Activated CD4-positive, alpha-beta T cell treated with anti-CD3 and anti-CD28 coated beads for 36 hours (primary cell): ENCODE data around the gene SDC4. TPM values are rescaled to one million over a fixed set of nuclear protein-coding genes. Genes with fewer than 3 reads are reported as not detected.

Source experiments
- ATAC-seq: fragments of 200-7000 bp; cut with Tn5 transposase; one replicate; pipeline ENCODE4 v1.10.0; 2021; ENCODE audit warnings: mild to moderate bottlenecking, moderate library complexity
- CTCF ChIA-PET: fragments of 350-600 bp; sonication (Branson Sonifier 250); formaldehyde crosslinking; loops from one replicate; lab custom pipeline; 2021; ENCODE audit warnings: antibody characterized with exemption; lab: Charles Lee
- POLR2A ChIA-PET: fragments of 350-600 bp; sonication (Branson Sonifier 250); formaldehyde crosslinking; loops from one replicate; lab custom pipeline; 2021; ENCODE audit warnings: antibody characterized with exemption, inconsistent platforms; lab: Charles Lee
- DNase-seq: peaks from one replicate; pipeline ENCODE4 v3.0.0-alpha.2; 2020
- H3K27ac Mint-ChIP-seq: one replicate; pipeline ENCODE4 v1.8.0; 2021; ENCODE audit warnings: mixed read lengths
- H3K27me3 Mint-ChIP-seq: one replicate; pipeline ENCODE4 v1.8.0; 2021; ENCODE audit warnings: mixed read lengths
- H3K36me3 Mint-ChIP-seq: one replicate; pipeline ENCODE4 v1.8.0; 2021; ENCODE audit warnings: low read depth, mixed read lengths
- H3K4me1 Mint-ChIP-seq: one replicate; pipeline ENCODE4 v1.8.0; 2021; ENCODE audit warnings: mixed read lengths
- H3K4me3 Mint-ChIP-seq: one replicate; pipeline ENCODE4 v1.8.0; 2021; ENCODE audit warnings: mild to moderate bottlenecking, moderate library complexity, mixed read lengths
- H3K9me3 Mint-ChIP-seq: one replicate; pipeline ENCODE4 v1.8.0; 2021; ENCODE audit warnings: low read depth, mixed read lengths
- intact Hi-C, 2 experiments: fragments of 100-400 bp; cut with DNase I in 1 of 2; cut with micrococcal nuclease in 1 of 2; formaldehyde crosslinking; loops; one replicate each; pipeline versions ENCODE4 v1.14.2 to v1.15.1; 2022 to 2024; cut with DNase I, micrococcal nuclease
- total RNA-seq, 2 experiments: library from RNA; stranded (reverse); gene quantifications; one replicate each; pipeline ENCODE4 v1.2.3, GENCODE V29; 2021

The SDC4 gene
- total RNA-seq, 2 experiments from 2014 or later: 24.0 to 31.0 TPM

DNA sequence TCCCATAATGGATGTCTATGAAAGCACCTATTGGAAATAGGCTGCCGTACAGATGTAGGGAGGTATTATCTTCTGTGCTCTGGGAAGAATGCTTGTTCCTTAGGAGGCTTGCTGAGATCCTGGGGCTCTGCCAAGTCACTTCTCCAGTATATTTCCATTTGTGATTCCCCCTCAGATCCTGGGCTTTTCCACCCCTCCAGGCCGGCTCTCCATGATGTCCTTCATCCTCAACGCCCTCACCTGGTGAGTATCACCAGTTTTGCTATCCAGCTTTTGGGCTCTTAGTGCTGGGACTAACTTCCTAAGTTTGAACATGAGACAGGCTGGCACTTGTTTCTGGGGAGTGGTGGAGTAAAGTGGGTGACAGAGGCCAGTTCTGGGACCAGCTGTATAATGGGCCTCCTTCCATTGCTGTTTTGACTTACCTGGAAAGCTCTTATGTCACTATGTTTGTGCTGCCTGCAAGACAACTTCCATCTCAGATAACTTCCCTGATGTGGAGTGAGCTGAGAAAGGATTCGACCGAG lies 17.3 kb upstream of the SDC4 start:
- intact Hi-C loops: no loop called here
- H3K27ac Mint-ChIP-seq: peak overlapping the region; percentile 51
- H3K4me3 Mint-ChIP-seq: no peak overlapping the region
- H3K27me3 Mint-ChIP-seq: no peaks in the 10 kb centered on the region
- DNase-seq (no peak), ATAC-seq (no peak)
- peaks cover 50% of the 10 kb centered on the region for H3K4me1 Mint-ChIP-seq
- CTCF ChIA-PET: interaction anchor here (0.7 to 2.3 kb wide), 6 partner anchors 8 to 94 kb away, joined by 3 to 15 read pairs (median 3); no protein-coding TSS in a partner anchor
- peaks cover 25% of the 10 kb centered on the region for H3K36me3 Mint-ChIP-seq
- H3K9me3 Mint-ChIP-seq: no peaks in the 10 kb centered on the region
- POLR2A ChIA-PET: interaction anchor here (0.8 kb wide), 1 partner anchor 8 kb away, joined by 4 read pairs; no protein-coding TSS in a partner anchor

DNA sequence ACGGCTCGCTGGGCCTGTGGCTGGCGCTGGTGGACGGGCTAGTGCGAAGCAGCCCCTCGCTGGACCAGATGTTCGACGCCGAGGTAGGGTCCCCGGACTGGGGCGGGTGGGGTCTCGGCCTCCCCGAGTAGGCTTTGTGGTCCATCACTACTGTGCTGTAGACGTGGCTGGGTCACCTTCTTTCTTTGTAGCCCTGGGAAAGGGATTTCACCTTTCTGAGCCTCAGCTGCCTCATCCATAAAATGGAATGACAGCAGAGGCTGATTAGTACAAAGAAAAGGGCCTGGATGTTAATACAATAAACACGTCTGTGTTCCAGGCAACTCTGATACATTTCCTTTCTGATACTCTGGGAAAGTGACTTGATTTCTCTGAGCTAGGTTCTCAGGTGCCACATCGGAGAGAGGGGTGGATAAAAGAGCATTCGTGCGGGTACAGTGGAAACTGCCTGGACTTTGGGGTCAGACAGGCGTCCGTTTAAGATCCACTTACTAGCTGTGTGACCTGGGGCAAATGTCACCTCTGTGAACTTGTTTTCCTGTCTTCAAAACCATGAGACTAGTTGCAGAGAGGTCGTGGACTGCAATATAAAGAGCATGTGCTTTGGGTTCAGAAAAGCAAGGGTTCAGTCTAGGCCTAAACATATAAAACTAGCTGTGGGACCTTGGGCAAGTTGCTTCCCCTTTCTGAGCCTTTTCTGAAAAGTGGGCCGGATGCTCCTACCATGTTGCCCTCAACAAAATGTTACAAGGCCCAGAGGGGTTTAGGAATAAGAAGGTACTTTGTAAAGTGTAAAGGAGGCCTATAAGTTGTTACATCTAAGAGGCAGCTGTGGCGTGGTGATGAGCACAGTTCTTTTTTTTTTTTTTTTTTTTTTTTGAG lies 15.6 kb upstream of the SDC4 start:
- intact Hi-C loops: loop anchor here (1.0 to 5.0 kb wide), 16 partner anchors 9 to 728 kb away; partner anchors contain the start of genes PIGT (in 2 of the 2), SDC4 (in 2 of the 2), DNTTIP1 (in 1 of the 2) and STK4 (in 1 of the 2)
- ATAC-seq (no peak), DNase-seq (no peak)
- no peaks in the 10 kb centered on the region for H3K9me3 Mint-ChIP-seq
- ChIA-PET POLR2A (interaction anchor here (0.9 to 2.7 kb wide), 9 partner anchors 8 to 73 kb away, joined by 3 to 17 read pairs (median 5); partner anchors contain the start of gene SDC4), CTCF (interaction anchor here (0.6 to 6.5 kb wide), 31 partner anchors 9 to 471 kb away, joined by 3 to 101 read pairs (median 7); partner anchors contain the start of genes PIGT, SDC4 and WFDC2)
- H3K36me3 Mint-ChIP-seq: peaks cover 25% of the 10 kb centered on the region
- H3K27ac Mint-ChIP-seq: peak overlapping the region; percentile 98
- peaks cover 45% of the 10 kb centered on the region for H3K4me1 Mint-ChIP-seq
- H3K27me3 Mint-ChIP-seq: no peaks in the 10 kb centered on the region
- H3K4me3 Mint-ChIP-seq: peak overlapping the region; percentile 95

DNA sequence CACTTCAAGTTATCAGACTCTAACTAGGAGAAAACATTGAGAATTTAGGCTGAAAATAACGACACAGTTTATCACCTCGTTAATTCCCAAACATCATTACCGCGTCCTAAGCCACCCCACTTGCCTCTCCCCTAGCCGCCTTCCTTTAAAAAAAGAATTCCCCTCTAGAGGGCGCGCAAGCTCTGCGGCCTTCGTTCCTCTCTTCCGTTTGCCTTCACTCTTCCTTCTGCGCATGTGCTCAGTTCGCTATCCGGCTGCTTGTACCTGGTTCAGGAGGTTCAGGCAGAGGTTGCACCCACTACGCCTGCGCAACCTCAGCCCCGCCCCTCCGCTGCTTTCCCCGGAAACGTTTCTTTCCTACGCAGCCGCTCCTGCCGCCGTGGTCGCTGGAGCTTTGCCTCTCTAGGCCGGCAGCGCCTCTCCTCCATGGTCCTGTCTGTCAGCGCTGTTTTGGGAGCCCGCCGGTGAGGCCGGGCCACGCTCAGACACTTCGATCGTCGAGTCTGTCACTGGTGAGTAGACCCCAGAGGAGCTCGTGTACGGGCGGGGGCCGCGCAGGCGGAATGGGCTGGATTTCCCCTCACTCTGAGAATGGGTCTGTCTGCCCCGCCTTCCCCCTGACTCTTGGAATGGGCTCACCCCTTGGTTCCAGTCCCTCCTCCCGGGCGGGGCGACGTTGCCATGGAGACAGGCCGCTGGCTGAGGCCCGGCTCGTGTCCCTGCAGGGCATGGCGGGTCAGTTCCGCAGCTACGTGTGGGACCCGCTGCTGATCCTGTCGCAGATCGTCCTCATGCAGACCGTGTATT lies 14.8 kb upstream of the SDC4 start, which contains the start of gene SYS1:
Gene SYS1, plus strand, starts transcription at position 353 of the 807 bp plus-strand sequence. Its CDS starts 376 bp downstream, at position 729.
- H3K9me3 Mint-ChIP-seq: no peaks in the 10 kb centered on the region
- peak within 1 kb of the TSS; percentile 95 for H3K4me3 Mint-ChIP-seq
- ChIA-PET CTCF (interaction anchor here (0.6 to 6.5 kb wide), 37 partner anchors 8 to 470 kb away, joined by 3 to 101 read pairs (median 5); partner anchors contain the start of genes PIGT, SDC4 and WFDC2), POLR2A (interaction anchor here (0.7 to 2.7 kb wide), 11 partner anchors 9 to 74 kb away, joined by 3 to 17 read pairs (median 4); partner anchors contain the start of genes PIGT and SDC4)
- H3K4me1 Mint-ChIP-seq: peaks cover 43% of the 10 kb centered on the region
- peak within 1 kb of the TSS; percentile 98 for H3K27ac Mint-ChIP-seq
- ATAC-seq (peak; percentile 93), DNase-seq (peak; percentile 99)
- no peaks in the 10 kb centered on the region for H3K27me3 Mint-ChIP-seq
- intact Hi-C loops: loop anchor here (1.0 to 5.0 kb wide), 16 partner anchors 8 to 729 kb away; partner anchors contain the start of genes PIGT (in 2 of the 2), SDC4 (in 2 of the 2), DNTTIP1 (in 1 of the 2) and STK4 (in 1 of the 2)
- H3K36me3 Mint-ChIP-seq: peaks cover 20% of the 10 kb centered on the region

DNA sequence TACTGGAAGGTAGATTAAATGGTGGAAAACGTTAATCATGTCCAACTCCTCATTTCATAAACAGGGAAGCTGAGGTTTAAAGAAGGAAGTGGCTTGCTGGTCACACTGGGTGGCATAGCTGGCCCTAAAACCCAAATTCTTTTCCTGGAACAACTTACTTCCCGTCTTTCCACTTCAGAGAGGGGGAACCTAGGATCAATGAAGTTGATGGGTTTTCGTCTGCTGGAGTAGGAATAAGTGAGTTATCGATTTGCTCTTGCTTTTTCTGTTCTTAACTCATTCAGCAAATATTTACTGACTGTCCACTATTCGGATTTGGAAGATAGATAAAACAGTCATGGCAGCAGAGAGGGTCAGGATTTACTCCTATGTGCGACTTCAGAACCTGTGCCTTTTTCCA lies 13.6 kb upstream of the SDC4 start:
- Mint-ChIP-seq H3K4me3 (no peak overlapping the region), H3K27me3 (no peaks in the 10 kb centered on the region), H3K9me3 (no peaks in the 10 kb centered on the region), H3K4me1 (peaks cover 44% of the 10 kb centered on the region), H3K27ac (no peak overlapping the region), H3K36me3 (peaks cover 10% of the 10 kb centered on the region)
- DNase-seq (no peak), ATAC-seq (no peak)
- POLR2A ChIA-PET: interaction anchor here (0.8 to 2.1 kb wide), 2 partner anchors 13 to 75 kb away, joined by 4 to 10 read pairs; no protein-coding TSS in a partner anchor
- intact Hi-C loops: loop anchor here (2.0 to 5.0 kb wide), 8 partner anchors 13 to 731 kb away; partner anchors contain the start of genes DNTTIP1 (in 1 of the 2), PIGT (in 1 of the 2), SDC4 (in 1 of the 2) and WFDC3 (in 1 of the 2)
- CTCF ChIA-PET: interaction anchor here (0.6 to 6.5 kb wide), 16 partner anchors 7 to 437 kb away, joined by 3 to 101 read pairs (median 8); partner anchors contain the start of genes PIGT and SDC4

DNA sequence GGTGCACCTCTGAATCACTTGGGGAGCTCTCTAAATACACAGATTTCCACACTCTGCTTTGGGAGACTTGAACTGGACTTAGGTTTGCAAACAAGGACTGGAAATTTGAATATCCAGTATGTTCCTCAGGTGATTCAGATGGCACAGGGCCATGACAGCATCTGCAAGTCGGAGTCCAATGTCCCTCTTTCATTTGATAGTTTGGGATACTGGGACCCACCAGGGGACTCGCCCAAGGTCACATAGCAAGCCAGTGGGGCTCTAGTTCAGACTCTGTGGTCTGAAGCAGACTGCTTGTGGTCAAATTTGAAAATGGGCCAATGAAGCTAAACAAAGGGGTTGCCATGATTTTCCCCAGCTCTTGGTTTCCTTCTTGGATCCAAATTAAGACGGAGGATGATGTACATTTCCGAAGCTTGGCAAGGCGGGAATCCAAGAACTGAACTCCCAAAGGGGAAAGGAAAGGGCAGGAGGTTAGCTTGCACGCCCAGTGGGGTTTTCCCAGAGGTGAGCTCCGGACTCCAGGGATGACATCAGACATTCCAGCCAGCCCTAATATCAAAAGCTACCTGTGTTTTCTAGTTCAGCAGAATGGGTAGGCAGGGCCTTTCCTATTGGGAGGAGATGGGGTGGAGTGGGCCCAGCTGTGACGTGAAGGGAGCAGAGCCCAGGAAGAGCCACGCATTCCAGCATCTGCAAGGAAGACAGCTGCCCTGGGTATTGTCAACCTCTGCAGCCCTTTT lies 11.4 kb upstream of the SDC4 start:
- CTCF ChIA-PET: interaction anchor here (0.6 to 6.5 kb wide), 9 partner anchors 10 to 93 kb away, joined by 3 to 101 read pairs (median 6); partner anchors contain the start of gene SDC4
- Mint-ChIP-seq H3K4me3 (no peak overlapping the region), H3K9me3 (no peaks in the 10 kb centered on the region), H3K27me3 (no peaks in the 10 kb centered on the region), H3K27ac (no peak overlapping the region), H3K4me1 (peaks cover 46% of the 10 kb centered on the region), H3K36me3 (peaks cover 3% of the 10 kb centered on the region)
- DNase-seq (no peak), ATAC-seq (no peak)
- POLR2A ChIA-PET: interaction anchor here (1.1 kb wide), 1 partner anchor 47 kb away, joined by 3 read pairs; no protein-coding TSS in a partner anchor
- intact Hi-C loops: loop anchor here (5.0 to 10.0 kb wide), 5 partner anchors 93 to 733 kb away; partner anchors contain the start of genes DNTTIP1 (in 1 of the 2), SPATA25 (in 1 of the 2), WFDC3 (in 1 of the 2) and ZSWIM1 (in 1 of the 2)

DNA sequence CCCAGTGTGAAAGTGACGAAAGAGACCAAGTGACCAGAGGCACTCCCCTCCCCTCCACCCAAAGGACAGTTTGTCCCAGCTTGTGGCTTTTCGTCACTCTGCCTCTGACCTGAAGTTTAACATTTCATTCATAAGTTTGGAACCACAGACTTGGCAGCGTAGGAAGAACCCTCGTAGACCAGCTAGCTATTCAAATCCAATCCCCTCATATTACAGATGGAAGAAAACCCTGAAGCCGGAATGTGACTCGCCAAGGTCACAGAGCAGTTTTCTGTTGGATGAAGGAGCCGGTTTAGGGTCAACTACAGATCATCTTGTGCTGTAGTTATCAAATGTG lies 10.8 kb upstream of the SDC4 start:
- POLR2A ChIA-PET: interaction anchor here (0.6 to 1.1 kb wide), 2 partner anchors 48 to 391 kb away, joined by 3 to 5 read pairs; no protein-coding TSS in a partner anchor
- intact Hi-C loops: loop anchor here in 1 of 2 experiments (10.0 kb wide), 1 partner anchor 526 kb away; the partner anchor contains the start of genes SPATA25 and ZSWIM1
- H3K4me3 Mint-ChIP-seq: no peak overlapping the region
- no peaks in the 10 kb centered on the region for H3K27me3 Mint-ChIP-seq
- H3K9me3 Mint-ChIP-seq: no peaks in the 10 kb centered on the region
- ATAC-seq (no peak), DNase-seq (no peak)
- no peak overlapping the region for H3K27ac Mint-ChIP-seq
- H3K36me3 Mint-ChIP-seq: peaks cover 3% of the 10 kb centered on the region
- H3K4me1 Mint-ChIP-seq: peaks cover 49% of the 10 kb centered on the region
- CTCF ChIA-PET: interaction anchor here (0.6 to 6.5 kb wide), 9 partner anchors 10 to 93 kb away, joined by 3 to 101 read pairs (median 6); partner anchors contain the start of gene SDC4

DNA sequence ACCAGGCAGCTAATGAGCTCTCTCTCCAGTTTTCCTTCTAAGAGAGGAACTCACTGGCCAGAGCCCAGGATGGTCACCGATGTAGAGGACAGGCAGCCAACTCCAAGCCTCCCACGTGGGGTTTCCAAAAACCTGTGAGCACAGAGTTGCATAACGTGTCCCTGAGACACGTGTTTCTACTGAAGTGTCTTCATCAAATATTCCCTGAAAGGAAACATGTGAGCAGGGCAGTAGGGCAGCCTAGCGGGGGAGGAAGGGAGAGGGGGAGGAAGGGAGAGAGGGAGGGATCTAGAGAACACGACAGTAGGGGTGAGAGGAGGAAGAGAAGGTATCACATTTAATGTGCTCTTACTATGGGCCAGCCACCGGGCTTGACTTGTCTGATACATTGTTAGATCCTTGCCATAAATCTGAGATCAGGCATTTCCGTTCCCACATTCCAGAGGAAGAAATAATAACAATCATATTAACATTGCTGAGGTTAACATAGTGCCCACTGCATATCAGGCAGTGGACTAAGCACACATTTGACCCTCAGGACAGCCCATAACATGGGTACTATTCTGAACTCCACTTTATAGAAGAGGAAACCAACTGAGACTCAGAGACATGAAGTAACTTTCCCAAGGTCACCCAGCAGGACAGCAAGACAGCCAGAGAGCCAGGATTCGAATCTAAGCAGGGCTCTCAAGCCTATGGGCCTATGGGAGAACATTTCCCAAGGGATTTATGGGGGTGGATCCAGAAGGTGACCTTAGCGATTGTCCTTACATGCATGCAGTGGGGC lies 10.3 kb upstream of the SDC4 start:
- DNase-seq: no peak
- Mint-ChIP-seq H3K4me1 (peaks cover 51% of the 10 kb centered on the region), H3K9me3 (no peaks in the 10 kb centered on the region), H3K4me3 (no peak overlapping the region), H3K36me3 (no peaks in the 10 kb centered on the region), H3K27ac (no peak overlapping the region), H3K27me3 (no peaks in the 10 kb centered on the region)
- intact Hi-C loops: loop anchor here in 1 of 2 experiments (10.0 kb wide), 1 partner anchor 526 kb away; the partner anchor contains the start of genes SPATA25 and ZSWIM1
- ChIA-PET POLR2A (interaction anchor here (0.6 kb wide), 2 partner anchors 391 to 398 kb away, joined by 4 to 5 read pairs; no protein-coding TSS in a partner anchor), CTCF (interaction anchor here (0.6 to 6.5 kb wide), 7 partner anchors 11 to 91 kb away, joined by 4 to 101 read pairs (median 6); partner anchors contain the start of gene SDC4)
- no peak for ATAC-seq

DNA sequence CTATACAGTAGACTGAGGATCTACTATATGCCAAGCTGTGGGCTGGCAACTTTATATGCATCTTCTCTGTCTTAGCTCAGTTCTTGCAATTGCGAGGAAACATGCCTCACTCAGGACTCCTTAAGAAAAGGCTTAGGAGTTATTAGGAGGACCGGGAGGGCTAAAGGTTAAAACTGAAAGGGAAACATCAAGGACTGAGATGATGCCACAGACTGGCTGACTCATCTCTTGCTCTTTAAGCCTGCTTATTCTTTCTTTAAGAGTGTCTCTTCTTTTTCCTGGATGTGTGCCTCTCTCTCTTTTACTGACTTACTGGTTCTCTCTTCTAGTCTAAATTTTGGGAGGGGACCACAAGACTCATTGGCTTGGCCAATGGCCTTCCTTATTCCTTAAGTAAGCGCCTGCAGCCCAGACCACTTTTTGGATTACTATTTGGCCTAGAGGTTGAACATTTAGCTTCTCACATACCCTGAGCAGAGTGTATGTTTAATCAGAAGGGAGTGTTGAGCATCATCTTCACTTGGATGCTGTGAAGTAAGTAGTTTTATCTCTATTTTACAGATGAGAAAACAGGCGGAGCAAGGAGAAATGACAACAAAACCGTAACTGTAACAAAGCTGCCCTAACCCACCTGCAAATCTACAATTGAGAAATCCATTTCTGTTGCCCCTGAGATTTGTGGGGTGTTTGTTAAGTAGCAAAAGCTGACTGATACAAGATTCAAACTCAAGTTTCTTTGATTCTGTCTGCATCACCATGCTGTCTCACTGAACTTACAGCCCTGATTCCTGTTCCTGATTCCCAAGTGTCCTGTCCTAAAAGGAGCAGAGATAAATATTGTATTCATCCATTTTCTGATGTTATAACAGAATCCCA lies 7.2 kb upstream of the SDC4 start:
- ChIA-PET POLR2A (interaction anchor here (0.6 to 0.9 kb wide), 2 partner anchors 18 to 60 kb away, joined by 3 read pairs; partner anchors contain the start of gene PIGT), CTCF (interaction anchor here (0.6 to 1.8 kb wide), 12 partner anchors 7 to 260 kb away, joined by 3 to 7 read pairs (median 4); partner anchors contain the start of gene SYS1)
- H3K27ac Mint-ChIP-seq: peak overlapping the region; percentile 92
- peaks cover 51% of the 10 kb centered on the region for H3K4me1 Mint-ChIP-seq
- H3K36me3 Mint-ChIP-seq: no peaks in the 10 kb centered on the region
- peak overlapping the region; percentile 33 for H3K4me3 Mint-ChIP-seq
- no peaks in the 10 kb centered on the region for H3K9me3 Mint-ChIP-seq
- intact Hi-C loops: loop anchor here (1.0 to 10.0 kb wide), 3 partner anchors 8 to 529 kb away; partner anchors contain the start of genes SPATA25 (in 1 of the 2), SYS1 (in 1 of the 2) and ZSWIM1 (in 1 of the 2)
- H3K27me3 Mint-ChIP-seq: no peaks in the 10 kb centered on the region
- ATAC-seq: peak; percentile 84
- DNase-seq: peak; percentile 50
